Lower leg skin (tissue), 4 donors: Measurements from ENCODE around the gene NWD2. TPM values are rescaled to one million over a fixed set of nuclear protein-coding genes. Genes with fewer than 3 reads are reported as not detected.

Experiments used
- DNase-seq, 2 donors: peaks; one replicate each; pipeline ENCODE4 v3.0.0-alpha.2; 2019; ENCODE audit warnings: low spot score in 2 of 2
- H3K4me3 ChIP-seq: fragments of 200-600 bp; sonication (generic); 2 replicates; pipeline ENCODE4 v1.5.1; 2017; ENCODE audit warnings: mild to moderate bottlenecking, low read depth; ENCODE audit not compliant: poor library complexity, severe bottlenecking
- POLR2A ChIP-seq, 2 donors: fragments of 450-650 bp; IDR thresholded peaks; one replicate each; pipeline ENCODE4 v1.6.1; 2016 to 2017; ENCODE audit warnings: antibody characterized with exemption in 2 of 2, mild to moderate bottlenecking in 1 of 2, moderate library complexity in 1 of 2
- WGBS, 2 donors: methylation state at CpG; one replicate each; pipeline ENCODE4 v1.1.5; 2018; 5-methylcytosine and 5-hydroxymethylcytosine counted together
- intact Hi-C: fragments of 100-400 bp; cut with DNase I; formaldehyde crosslinking; loops from one replicate; pipeline ENCODE4 v1.15.0; 2023; ENCODE audit warnings: low total_unique reads
- total RNA-seq, 4 donors: library from RNA; depleted of rRNA; stranded (reverse); fragments of >200 nt; gene quantifications; one replicate each; pipeline ENCODE4 v1.1.0, GENCODE V29; 2016
- TF ChIP-seq, protein P1 (sequence below), 3 donors: fragments of 450-650 bp; IDR thresholded peaks; one replicate each; pipeline ENCODE4 v1.5.1; 2016; ENCODE audit warnings: antibody characterized with exemption in 3 of 3, mild to moderate bottlenecking in 3 of 3, moderate library complexity in 2 of 3

The NWD2 gene
- total RNA-seq, 4 donors from 2014 or later = 0.72 to 2.8 (median 0.97) TPM

DNA sequence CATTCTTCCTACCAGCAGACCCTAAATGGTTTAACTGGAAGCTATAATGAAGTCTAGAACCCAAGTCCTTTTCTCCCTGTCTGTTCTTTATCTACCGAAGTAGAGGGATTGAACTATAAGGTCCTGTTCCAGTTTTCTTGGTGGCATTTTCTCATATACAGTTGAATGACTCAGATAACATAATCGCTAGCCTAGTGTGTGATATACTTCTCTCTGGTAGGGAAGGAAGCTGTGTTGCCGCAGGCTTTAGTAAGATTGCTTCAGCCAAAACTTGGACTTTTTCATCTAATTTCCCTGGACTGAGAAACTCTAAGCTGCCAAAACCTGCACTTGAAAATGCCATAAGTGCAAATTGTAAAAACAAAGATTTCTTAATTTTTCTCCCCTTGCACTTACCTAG, 123.4 kb downstream of the NWD2 start:
- intact Hi-C loops = no loop called here
- WGBS, 2 donors = 80 to 89% methylated on average over 3 of the region's 3 CpGs
- no peak overlapping the region for H3K4me3 ChIP-seq
- TF ChIP-seq, protein P1, sequence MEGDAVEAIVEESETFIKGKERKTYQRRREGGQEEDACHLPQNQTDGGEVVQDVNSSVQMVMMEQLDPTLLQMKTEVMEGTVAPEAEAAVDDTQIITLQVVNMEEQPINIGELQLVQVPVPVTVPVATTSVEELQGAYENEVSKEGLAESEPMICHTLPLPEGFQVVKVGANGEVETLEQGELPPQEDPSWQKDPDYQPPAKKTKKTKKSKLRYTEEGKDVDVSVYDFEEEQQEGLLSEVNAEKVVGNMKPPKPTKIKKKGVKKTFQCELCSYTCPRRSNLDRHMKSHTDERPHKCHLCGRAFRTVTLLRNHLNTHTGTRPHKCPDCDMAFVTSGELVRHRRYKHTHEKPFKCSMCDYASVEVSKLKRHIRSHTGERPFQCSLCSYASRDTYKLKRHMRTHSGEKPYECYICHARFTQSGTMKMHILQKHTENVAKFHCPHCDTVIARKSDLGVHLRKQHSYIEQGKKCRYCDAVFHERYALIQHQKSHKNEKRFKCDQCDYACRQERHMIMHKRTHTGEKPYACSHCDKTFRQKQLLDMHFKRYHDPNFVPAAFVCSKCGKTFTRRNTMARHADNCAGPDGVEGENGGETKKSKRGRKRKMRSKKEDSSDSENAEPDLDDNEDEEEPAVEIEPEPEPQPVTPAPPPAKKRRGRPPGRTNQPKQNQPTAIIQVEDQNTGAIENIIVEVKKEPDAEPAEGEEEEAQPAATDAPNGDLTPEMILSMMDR (IDR thresholded peaks at IDR 0.05) = no peak
- TF ChIP-seq POLR2A (IDR thresholded peaks at IDR 0.05) = no peak
- no peak for DNase-seq

DNA sequence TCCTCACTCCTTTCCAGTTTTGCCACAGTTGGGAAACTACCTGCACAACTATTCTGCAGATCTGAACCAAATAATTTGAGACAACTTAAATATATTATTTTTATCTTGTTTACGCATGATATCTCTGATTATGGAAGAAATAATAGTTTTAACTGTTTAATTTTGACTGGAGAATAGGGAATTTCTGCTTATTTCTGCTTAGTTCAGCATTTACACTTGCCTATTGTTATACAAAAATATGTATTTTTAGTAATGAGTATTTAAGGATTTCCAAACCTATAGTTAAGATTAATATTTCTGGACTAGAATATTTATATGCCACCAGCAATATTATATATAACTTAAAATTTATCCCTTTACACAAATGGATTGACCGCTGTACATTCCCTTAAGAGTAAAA, 125.5 kb downstream of the NWD2 start:
- DNase-seq = no peak
- H3K4me3 ChIP-seq = no peak overlapping the region
- intact Hi-C loops = no loop called here
- TF ChIP-seq POLR2A (IDR thresholded peaks at IDR 0.05) = no peak
- TF ChIP-seq, protein P1 (IDR thresholded peaks at IDR 0.05) = no peak
- WGBS, 2 donors = 93 to 94% methylated on average over 2 of the region's 2 CpGs

DNA sequence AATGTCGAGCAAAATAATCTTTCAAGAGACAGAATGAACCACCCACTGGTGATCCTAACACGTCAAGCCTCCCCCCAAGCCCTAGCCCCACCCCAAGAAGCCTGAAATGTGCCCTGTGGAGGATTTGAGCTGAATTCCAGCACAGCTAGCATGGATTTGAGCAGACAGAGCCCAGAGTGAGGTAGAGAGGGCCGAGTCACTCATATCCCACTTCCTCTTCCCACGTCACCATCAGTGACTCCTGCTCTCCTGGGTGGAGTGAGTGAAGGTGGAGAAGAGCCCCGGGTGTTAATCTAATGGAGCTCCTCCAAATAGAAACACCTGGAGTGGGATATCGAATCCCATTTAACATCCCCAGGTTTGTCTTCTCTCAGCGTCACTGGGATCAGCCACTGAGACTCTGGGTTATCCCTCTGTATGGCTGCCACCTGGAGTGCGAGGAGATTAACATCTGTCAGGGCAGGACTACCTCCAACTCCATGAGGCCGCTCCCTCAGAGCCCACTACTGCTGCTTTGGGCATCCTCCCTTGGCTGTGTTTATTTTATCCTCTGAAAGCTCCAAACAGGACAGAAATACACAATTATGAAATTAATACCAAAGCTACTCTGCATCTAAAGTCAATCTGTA, 136.6 kb downstream of the NWD2 start:
- WGBS, 2 donors = 47 to 51% methylated on average over 9 of the region's 9 CpGs
- intact Hi-C loops = no loop called here
- no peak overlapping the region for H3K4me3 ChIP-seq
- TF ChIP-seq POLR2A (IDR thresholded peaks at IDR 0.05) = no peak
- TF ChIP-seq, protein P1 (IDR thresholded peaks at IDR 0.05) = no peak
- no peak for DNase-seq

DNA sequence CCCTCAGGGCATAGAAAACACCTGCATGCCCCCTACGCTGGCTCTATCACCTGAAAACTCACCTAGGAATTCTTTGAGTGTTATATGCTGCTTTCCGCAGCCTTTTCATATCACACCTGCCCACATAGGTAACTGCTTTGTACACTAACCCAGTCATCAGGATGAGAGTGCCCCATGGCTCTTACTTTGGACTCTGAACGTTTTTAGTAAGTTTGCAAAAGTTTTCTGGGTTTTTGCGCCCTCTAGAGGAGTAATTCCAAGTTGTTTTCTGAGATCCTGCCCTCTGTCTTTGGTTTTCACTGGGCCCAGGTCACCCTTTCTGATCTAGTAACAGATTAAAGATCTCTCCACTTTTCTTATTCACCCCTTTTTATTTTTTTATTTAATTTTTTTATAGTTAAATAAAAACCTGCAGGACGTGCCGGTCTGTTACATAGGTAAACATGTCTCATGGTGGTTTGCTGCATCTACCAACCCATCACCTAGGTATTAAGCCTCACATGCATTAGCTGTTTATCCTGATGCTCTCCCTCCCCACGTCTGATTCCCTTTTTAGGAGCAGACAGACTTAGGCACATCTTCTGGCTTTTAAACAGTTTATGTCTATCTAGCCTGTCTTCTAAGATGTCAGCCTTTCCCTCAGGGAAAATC, 139.2 kb downstream of the NWD2 start:
- 27 to 35% methylated on average over 7 of the region's 7 CpGs for WGBS, 2 donors
- no peak overlapping the region for H3K4me3 ChIP-seq
- TF ChIP-seq, protein P1 (IDR thresholded peaks at IDR 0.05) = no peak
- TF ChIP-seq POLR2A (IDR thresholded peaks at IDR 0.05) = no peak
- intact Hi-C loops = no loop called here
- DNase-seq = no peak

DNA sequence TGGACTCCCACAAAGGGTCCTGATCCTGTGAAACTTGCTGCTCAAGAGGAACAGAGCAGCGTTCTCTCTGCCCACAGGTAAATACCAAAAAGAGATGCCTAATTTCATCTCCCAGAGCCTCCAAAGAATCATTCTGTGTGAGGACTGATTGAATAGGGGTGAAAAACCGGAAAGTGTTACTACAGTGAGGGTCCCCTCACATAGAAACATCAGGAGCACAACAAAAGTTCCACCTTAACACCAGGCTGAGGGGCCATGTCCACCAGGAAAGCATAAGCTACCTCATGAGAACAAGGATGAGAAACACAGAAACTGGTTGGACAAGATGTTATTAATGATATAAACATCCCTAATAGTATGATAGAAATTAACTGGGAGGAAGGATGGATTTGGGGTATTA, 140.9 kb downstream of the NWD2 start:
- no peak for DNase-seq
- WGBS, 2 donors = 71 to 77% methylated on average over 2 of the region's 2 CpGs
- intact Hi-C loops = no loop called here
- H3K4me3 ChIP-seq = no peak overlapping the region
- TF ChIP-seq POLR2A (IDR thresholded peaks at IDR 0.05) = no peak
- TF ChIP-seq, protein P1 (IDR thresholded peaks at IDR 0.05) = no peak
